Smooth muscle cell (in vitro differentiated cells): ENCODE data around the gene MAGEA8. TPM values are rescaled to one million over a fixed set of nuclear protein-coding genes. Genes with fewer than 3 reads are reported as not detected.

Experiments
- DNase-seq: peaks from one replicate; lab custom pipeline; 2025; ENCODE audit not compliant: unreplicated experiment; lab: John Stamatoyannopoulos, UW
- H2AFZ ChIP-seq: fragments of 200-600 bp; sonication (generic); 2 replicates; pipeline ENCODE4 v1.6.0; 2016; ENCODE audit warnings: antibody characterized with exemption, low read depth, mild to moderate bottlenecking
- H3F3A ChIP-seq: fragments of 200-600 bp; sonication (generic); 2 replicates; pipeline ENCODE4 v1.6.0; 2017; ENCODE audit warnings: antibody characterized with exemption, low read depth
- H3K27ac ChIP-seq: fragments of 200-600 bp; sonication (generic); 2 replicates; pipeline ENCODE4 v1.5.1; 2016; ENCODE audit warnings: low read depth, mild to moderate bottlenecking
- H3K27me3 ChIP-seq: fragments of 200-600 bp; sonication (generic); 2 replicates; pipeline ENCODE4 v1.6.1; 2016; ENCODE audit warnings: low read depth, mild to moderate bottlenecking
- H3K36me3 ChIP-seq: fragments of 200-600 bp; sonication (generic); 2 replicates; pipeline ENCODE4 v1.5.1; 2016; ENCODE audit warnings: low read depth
- H3K4me1 ChIP-seq: fragments of 200-600 bp; sonication (generic); 2 replicates; pipeline ENCODE4 v1.5.1; 2016; ENCODE audit warnings: low read depth
- H3K4me2 ChIP-seq: fragments of 200-600 bp; sonication (generic); 2 replicates; pipeline ENCODE4 v1.6.0; 2016; ENCODE audit warnings: mild to moderate bottlenecking
- H3K4me3 ChIP-seq: fragments of 200-600 bp; sonication (generic); 2 replicates; pipeline ENCODE4 v1.5.1; 2016; ENCODE audit warnings: mild to moderate bottlenecking
- H3K79me2 ChIP-seq: fragments of 200-600 bp; sonication (generic); 2 replicates; pipeline ENCODE4 v1.6.0; 2016; ENCODE audit warnings: low read depth, mild to moderate bottlenecking
- H3K9ac ChIP-seq: fragments of 200-600 bp; sonication (generic); 2 replicates; pipeline ENCODE4 v1.6.0; 2016; ENCODE audit warnings: low read depth
- H3K9me3 ChIP-seq: fragments of 200-600 bp; sonication (generic); replicated peaks from 2 replicates; pipeline ENCODE4 v1.5.1; 2016; ENCODE audit warnings: low read depth
- H4K20me1 ChIP-seq: fragments of 200-600 bp; sonication (generic); 2 replicates; pipeline ENCODE4 v1.6.0; 2016; ENCODE audit warnings: low read depth
- CTCF ChIP-seq: fragments of 200-600 bp; sonication (generic); IDR thresholded peaks from 2 replicates; pipeline ENCODE4 v1.5.1; 2017; ENCODE audit warnings: borderline replicate concordance, mild to moderate bottlenecking, antibody characterized with exemption; ENCODE audit not compliant: insufficient read depth, poor library complexity, severe bottlenecking
- WGBS: methylation state at CpG from one replicate; pipeline ENCODE4 v1.1.7; 2016; ENCODE audit warnings: low lambda C conversion rate; 5-methylcytosine and 5-hydroxymethylcytosine counted together
- polyA plus RNA-seq: library from polyadenylated mRNA; unstranded; fragments of >200 nt; fragmentation: Nextera tagmentation; extraction: Ambion mirVana; gene quantifications from 2 replicates; pipeline ENCODE4 v1.2.1, GENCODE V29; 2016
- total RNA-seq: library from RNA; depleted of rRNA; stranded (reverse); fragments of >200 nt; gene quantifications from 2 replicates; pipeline ENCODE4 v1.2.3, GENCODE V29; 2014

Gene MAGEA8
- total and polyA plus RNA-seq, 2 experiments from 2014 or later, result not detected

DNA sequence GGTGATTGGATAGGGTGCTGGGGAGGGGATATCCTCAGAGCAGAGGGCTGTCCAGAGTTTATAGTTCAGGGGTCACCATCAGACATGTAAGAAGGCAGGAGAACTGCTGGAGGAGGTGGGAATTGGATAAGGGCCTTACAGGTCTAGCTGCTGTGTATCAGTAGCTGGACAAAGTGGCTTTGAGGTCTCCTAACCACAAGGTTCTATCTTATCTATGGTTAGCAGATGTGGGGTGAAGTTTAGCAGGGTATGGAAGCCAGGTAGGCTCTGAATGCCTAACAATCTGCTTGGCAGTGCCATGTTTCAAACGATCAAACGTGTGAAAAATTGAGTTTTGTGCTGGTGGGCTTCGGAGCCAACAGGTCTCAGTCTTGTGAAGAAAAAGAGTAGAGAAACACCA is 32.1 kb upstream of the MAGEA8 start:
- WGBS, result 85% methylated on average over 3 of the region's 3 CpGs
- Histone ChIP-seq H3K4me1 (no peaks in the 10 kb centered on the region), H3K27me3 (no peaks in the 10 kb centered on the region), H3K4me2 (no peak overlapping the region), H3K9me3 (no peaks in the 10 kb centered on the region), H2AFZ (no peak overlapping the region), H3K4me3 (no peak overlapping the region), H3K27ac (no peak overlapping the region), H3K36me3 (no peaks in the 10 kb centered on the region), H3K79me2 (no peaks in the 10 kb centered on the region), H3F3A (no peaks in the 10 kb centered on the region), H3K9ac (no peak overlapping the region), H4K20me1 (no peaks in the 10 kb centered on the region)
- no peak for DNase-seq
- no peak for TF ChIP-seq CTCF

GRCh38 chrX:149849787-149850186 is 31.2 kb upstream of the MAGEA8 start:
- 73% methylated on average over 2 of the region's 2 CpGs for WGBS
- no peak overlapping the region for H3K4me3 ChIP-seq
- no peaks in the 10 kb centered on the region for H3K27me3 ChIP-seq
- no peaks in the 10 kb centered on the region for H4K20me1 ChIP-seq
- H3K4me1 ChIP-seq, result no peaks in the 10 kb centered on the region
- no peaks in the 10 kb centered on the region for H3F3A ChIP-seq
- H2AFZ ChIP-seq, result no peak overlapping the region
- no peaks in the 10 kb centered on the region for H3K9me3 ChIP-seq
- no peak for DNase-seq
- no peaks in the 10 kb centered on the region for H3K79me2 ChIP-seq
- no peak overlapping the region for H3K4me2 ChIP-seq
- H3K36me3 ChIP-seq, result no peaks in the 10 kb centered on the region
- no peak overlapping the region for H3K9ac ChIP-seq
- TF ChIP-seq CTCF, result no peak
- no peak overlapping the region for H3K27ac ChIP-seq

GRCh38 chrX:149851864-149852263 is 29.1 kb upstream of the MAGEA8 start:
- Histone ChIP-seq H3K36me3 (no peaks in the 10 kb centered on the region), H3K9ac (no peak overlapping the region), H3K27ac (no peak overlapping the region), H3F3A (no peaks in the 10 kb centered on the region), H3K4me1 (no peaks in the 10 kb centered on the region), H2AFZ (no peak overlapping the region), H3K4me3 (no peak overlapping the region), H3K4me2 (no peak overlapping the region), H3K27me3 (no peaks in the 10 kb centered on the region), H3K9me3 (no peaks in the 10 kb centered on the region), H3K79me2 (no peaks in the 10 kb centered on the region), H4K20me1 (no peaks in the 10 kb centered on the region)
- no peak for DNase-seq
- no peak for TF ChIP-seq CTCF

- no peak overlapping the region for H3K4me2 ChIP-seq
- no peak for DNase-seq
- H2AFZ ChIP-seq, result no peak overlapping the region
- no peaks in the 10 kb centered on the region for H3K9me3 ChIP-seq
- H3K36me3 ChIP-seq, result no peaks in the 10 kb centered on the region
- H3K27me3 ChIP-seq, result no peaks in the 10 kb centered on the region
- WGBS, result 42% methylated on average over 2 of the region's 2 CpGs
- no peak for TF ChIP-seq CTCF
- H3K4me3 ChIP-seq, result no peak overlapping the region
- no peaks in the 10 kb centered on the region for H3K4me1 ChIP-seq
- H4K20me1 ChIP-seq, result no peaks in the 10 kb centered on the region
- no peak overlapping the region for H3K27ac ChIP-seq
- no peaks in the 10 kb centered on the region for H3K79me2 ChIP-seq
- no peaks in the 10 kb centered on the region for H3F3A ChIP-seq
- no peak overlapping the region for H3K9ac ChIP-seq
These were observed 27.1 kb upstream of the MAGEA8 start for GRCh38 chrX:149853925-149854324.
